ENCODE results near the gene SFI1.
"Not testable (repeated sequence)": the region's sequence is repeated elsewhere in the genome, so short reads cannot be mapped to it uniquely, and the experiment has no call there.

The SFI1 gene

GRCh38 chr22:31496007-31496734, at the start of gene SFI1:
SFI1 (plus strand) TSS chr22:31496536; CDS start chr22:31508285, 11,749 bp downstream.
- TF ChIP-seq POLR2A (IDR thresholded peaks at IDR 0.05; ENCODE audit: low read length) (peak; percentile 85), GATA1 (IDR thresholded peaks at IDR 0.05; ENCODE audit: low read depth, low read length) (no peak)
- peak; percentile 97 to 98 for DNase-seq

- DNase-seq: no peak
- TF ChIP-seq GATA1 (IDR thresholded peaks at IDR 0.05; ENCODE audit: low read depth, low read length) (no peak), POLR2A (IDR thresholded peaks at IDR 0.05; ENCODE audit: low read length) (no peak)
These were observed 49.6 kb upstream of the SFI1 start for GRCh38 chr22:31446767-31447166.

- no peak for DNase-seq
- TF ChIP-seq POLR2A (IDR thresholded peaks at IDR 0.05; ENCODE audit: low read length) (no peak), GATA1 (IDR thresholded peaks at IDR 0.05; ENCODE audit: low read depth, low read length) (no peak)
These were observed 49.0 kb upstream of the SFI1 start for GRCh38 chr22:31447337-31447736.

- DNase-seq: no peak
- TF ChIP-seq POLR2A (IDR thresholded peaks at IDR 0.05; ENCODE audit: low read length) (no peak), GATA1 (IDR thresholded peaks at IDR 0.05; ENCODE audit: low read depth, low read length) (no peak)
These were observed 48.0 kb upstream of the SFI1 start for GRCh38 chr22:31448382-31448781.

GRCh38 chr22:31449506-31449905, 46.8 kb upstream of the SFI1 start:
- no peak for TF ChIP-seq POLR2A (IDR thresholded peaks at IDR 0.05; ENCODE audit: low read length)
- TF ChIP-seq GATA1 (IDR thresholded peaks at IDR 0.05; ENCODE audit: low read depth, low read length): no peak
- no peak for DNase-seq

DNA sequence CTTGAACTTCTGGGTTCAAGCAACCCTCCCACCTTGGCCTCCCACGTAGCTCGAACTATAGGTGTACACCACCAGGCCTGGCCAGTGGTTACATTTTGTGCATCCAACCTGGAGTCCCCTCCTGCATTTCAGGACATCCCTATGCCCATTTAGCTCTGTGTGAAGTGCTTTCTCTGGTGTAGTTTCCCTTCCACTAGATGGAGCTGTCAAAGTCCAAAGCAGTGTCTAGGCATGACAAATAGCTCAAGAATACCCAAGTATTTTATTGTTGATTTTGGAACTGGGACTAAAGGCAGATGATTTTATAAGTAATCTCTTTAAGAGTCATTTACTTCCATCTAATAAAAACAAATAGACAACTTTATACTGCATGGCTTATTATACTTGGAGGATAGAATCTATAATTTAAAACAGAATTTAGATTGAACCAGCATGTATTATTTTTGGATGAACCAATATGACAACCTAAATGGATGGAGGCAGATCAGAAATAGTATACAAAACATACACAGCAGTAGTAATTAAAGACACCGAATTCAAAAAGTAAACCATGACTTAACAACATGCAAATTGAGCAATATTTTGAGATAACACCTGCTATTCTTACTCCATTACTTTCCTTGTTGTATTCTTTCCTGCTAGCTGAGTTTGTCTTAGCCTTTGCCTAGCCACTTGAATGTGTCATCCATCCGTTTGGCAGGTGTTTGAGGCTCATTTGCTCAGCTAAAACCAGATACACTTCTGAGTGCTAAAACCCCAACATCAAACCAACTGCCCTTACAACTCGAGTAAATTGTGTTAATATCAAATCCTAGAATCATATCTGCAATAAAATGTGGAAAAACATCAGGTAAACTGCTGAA, 44.4 kb upstream of the SFI1 start:
- no peak for TF ChIP-seq GATA1 (IDR thresholded peaks at IDR 0.05; ENCODE audit: low read depth, low read length)
- peak; percentile 44 to 61 for DNase-seq

GRCh38 chr22:31461699-31462098, 34.6 kb upstream of the SFI1 start:
- TF ChIP-seq POLR2A (IDR thresholded peaks at IDR 0.05; ENCODE audit: low read length) (no peak), GATA1 (IDR thresholded peaks at IDR 0.05; ENCODE audit: low read depth, low read length) (no peak)
- DNase-seq: no peak

DNA sequence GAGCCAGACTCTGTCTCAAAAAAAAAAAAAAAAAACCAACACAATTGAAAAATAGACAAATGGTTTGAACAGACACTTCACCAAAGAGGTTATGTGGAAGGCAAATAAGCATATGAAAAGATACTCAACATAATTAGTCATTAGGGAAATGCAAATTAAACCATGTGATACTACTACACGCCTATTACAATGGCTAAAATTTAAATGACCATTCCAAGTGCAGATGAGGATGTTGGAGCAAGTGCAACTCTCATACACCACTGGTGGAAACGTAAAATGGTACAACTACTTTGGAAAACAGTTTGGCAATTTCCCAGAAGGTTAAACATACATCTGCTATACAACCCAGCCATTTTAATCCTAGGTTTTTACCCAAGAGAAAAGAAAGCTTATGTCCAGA, 31.0 kb upstream of the SFI1 start:
- TF ChIP-seq POLR2A (IDR thresholded peaks at IDR 0.05; ENCODE audit: low read length): no peak
- no peak for DNase-seq

DNA sequence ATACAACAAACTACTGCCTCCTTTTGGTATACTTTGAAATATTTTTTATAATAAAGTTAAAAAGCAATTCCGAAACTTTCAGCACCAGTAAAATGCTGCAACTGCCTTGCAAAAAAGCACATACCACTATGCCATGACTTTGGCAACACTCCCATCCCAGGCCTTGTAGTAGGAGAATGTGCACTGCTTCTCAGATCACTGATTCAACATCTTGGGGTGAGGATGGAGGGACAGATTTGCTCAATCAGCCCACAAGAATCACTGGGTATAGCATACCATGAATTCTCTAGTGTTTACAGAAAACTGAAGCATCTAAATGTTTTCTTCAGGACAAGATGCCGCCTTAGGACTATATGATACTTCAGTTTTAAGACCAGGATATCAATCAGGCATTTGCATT, 21.6 kb upstream of the SFI1 start:
- TF ChIP-seq POLR2A (IDR thresholded peaks at IDR 0.05; ENCODE audit: low read length): no peak
- no peak for TF ChIP-seq GATA1 (IDR thresholded peaks at IDR 0.05; ENCODE audit: low read depth, low read length)
- no peak for DNase-seq

DNA sequence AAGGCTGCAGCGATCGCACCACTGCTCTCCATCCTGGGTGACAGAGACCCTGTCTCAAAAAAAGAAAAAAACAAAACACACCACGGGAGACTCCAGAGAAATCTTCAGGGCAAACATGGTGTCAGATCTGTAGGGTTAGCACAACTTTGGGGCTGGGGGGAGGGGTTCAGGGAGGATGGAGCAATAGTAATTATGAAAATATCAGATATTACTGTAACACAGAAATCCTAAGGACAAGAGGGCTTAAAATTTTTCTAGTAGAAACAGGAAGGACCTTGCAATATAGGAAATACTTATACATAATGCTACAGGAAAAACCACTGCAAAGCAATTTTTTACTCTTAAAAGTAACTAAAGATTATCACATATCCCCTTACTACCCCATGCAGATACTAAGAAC, 20.5 kb upstream of the SFI1 start:
- TF ChIP-seq POLR2A (IDR thresholded peaks at IDR 0.05; ENCODE audit: low read length): no peak
- no peak for TF ChIP-seq GATA1 (IDR thresholded peaks at IDR 0.05; ENCODE audit: low read depth, low read length)
- no peak for DNase-seq

GRCh38 chr22:31477329-31477728, 19.0 kb upstream of the SFI1 start:
- no peak for TF ChIP-seq POLR2A (IDR thresholded peaks at IDR 0.05; ENCODE audit: low read length)
- no peak for TF ChIP-seq GATA1 (IDR thresholded peaks at IDR 0.05; ENCODE audit: low read depth, low read length)
- no peak for DNase-seq

DNA sequence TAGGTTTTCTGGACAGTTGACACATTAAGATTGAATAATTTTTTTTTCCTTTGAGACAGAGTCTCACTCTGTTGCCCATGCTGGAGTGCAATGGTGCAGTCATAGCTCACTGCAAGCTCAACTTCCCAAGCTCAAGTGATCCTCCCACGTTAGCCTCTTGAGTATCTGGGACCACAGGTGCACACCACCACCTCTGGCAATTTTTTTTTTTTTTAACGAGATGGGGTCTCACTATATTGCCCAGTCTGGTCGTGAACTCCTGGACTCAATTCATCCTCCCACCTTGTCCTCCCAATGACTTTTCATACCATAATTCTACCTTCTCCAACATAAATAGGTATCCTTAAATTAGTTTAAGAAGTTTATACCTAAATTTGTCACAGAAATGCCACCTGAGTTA, 15.2 kb upstream of the SFI1 start:
- DNase-seq: no peak
- TF ChIP-seq POLR2A (IDR thresholded peaks at IDR 0.05; ENCODE audit: low read length) (no peak), GATA1 (IDR thresholded peaks at IDR 0.05; ENCODE audit: low read depth, low read length) (no peak)

DNA sequence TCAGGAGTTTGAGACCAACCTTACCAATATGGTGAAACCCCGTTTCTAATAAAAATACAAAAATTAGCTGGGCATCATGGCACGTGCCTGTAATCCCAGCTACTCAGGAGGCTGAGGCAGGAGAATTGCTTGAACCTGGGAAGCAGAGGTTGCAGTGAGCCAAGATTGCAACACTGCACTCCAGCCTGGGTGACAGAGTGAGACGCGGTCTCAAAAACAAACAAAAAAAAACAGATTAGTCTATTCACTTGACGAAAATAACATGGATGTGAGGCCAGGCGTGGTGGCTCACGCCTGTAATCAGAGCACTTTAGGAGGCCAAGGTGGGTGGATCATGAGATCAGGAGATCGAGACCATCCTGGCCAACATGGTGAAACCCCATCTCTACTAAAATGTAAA, 13.9 kb upstream of the SFI1 start:
- DNase-seq: not testable (repeated sequence)

DNA sequence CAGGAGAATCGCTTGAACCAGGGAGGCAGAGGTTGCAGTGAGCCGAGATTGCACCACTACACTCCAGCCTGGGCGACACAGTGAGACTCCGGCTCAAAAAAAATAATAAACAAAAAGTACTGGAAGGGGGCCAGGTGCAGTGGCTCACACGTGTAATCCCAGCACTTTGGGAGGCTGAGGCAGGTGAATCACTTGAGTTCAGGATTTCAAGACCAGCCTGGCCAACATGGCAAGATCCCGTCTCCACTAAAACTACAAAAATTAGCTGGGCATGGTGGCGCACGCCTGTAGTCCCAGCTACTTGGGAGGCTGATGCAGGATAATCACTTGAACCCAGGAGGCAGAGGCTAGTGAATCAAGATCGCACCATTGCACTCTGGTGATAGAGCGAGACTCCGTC, 10.0 kb upstream of the SFI1 start:
- DNase-seq: not testable (repeated sequence)

GRCh38 chr22:31486951-31487350, 9.4 kb upstream of the SFI1 start:
- DNase-seq: no peak
- no peak for TF ChIP-seq GATA1 (IDR thresholded peaks at IDR 0.05; ENCODE audit: low read depth, low read length)
- TF ChIP-seq POLR2A (IDR thresholded peaks at IDR 0.05; ENCODE audit: low read length): no peak
